NCI-H1048 (cell line): ENCODE data around the gene SSPN.
"Not testable (repeated sequence)": the region's sequence is repeated elsewhere in the genome, so short reads cannot be mapped to it uniquely, and the experiment has no call there.

Experiments
- DNase-seq: peaks from one replicate; lab custom pipeline; 2025; lab: John Stamatoyannopoulos, UW

SSPN gene

DNA sequence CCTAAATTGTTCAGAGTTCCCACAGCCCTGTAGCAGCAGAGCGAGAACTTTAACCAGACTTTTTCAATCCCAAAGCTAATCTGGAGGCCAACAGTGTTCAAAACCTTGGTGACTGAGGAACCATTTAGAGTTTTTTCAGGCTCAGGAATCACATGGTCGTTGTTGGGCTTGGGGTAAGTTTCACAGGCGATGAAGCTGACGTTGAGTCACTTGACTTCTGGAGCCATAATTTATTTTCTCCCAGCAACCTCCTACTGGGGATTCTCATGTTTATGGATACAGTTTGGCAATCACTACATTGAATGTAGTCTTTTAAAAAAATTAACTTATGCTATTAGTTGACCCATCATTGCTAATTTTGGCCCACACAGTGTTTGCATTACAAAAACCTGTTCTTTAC is 34.5 kb downstream of the SSPN start:
- no peak for DNase-seq

- no peak for DNase-seq
Observed at GRCh38 chr12:26231470-26231869, 36.1 kb downstream of the SSPN start.

DNA sequence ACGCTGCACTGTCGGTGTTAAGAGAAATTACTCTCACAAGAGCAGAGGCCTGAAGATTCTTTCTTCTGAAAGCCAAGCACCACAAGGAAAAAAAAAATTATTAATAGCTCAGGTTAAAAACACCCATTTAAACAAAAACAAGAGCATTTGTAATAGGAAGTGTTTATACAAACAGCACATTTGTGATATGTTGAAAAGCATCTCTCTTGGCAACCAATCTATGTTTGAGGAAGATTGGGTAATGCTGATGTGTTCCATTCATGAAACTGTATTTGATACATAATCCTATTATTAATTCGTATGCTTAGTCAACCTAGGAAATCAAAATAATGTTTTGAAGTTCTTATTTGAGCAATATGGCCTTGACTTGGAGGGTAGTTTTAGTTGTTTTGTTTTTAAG is 36.5 kb downstream of the SSPN start:
- no peak for DNase-seq

GRCh38 chr12:26233631-26234030 is 38.3 kb downstream of the SSPN start:
- DNase-seq: no peak

DNA sequence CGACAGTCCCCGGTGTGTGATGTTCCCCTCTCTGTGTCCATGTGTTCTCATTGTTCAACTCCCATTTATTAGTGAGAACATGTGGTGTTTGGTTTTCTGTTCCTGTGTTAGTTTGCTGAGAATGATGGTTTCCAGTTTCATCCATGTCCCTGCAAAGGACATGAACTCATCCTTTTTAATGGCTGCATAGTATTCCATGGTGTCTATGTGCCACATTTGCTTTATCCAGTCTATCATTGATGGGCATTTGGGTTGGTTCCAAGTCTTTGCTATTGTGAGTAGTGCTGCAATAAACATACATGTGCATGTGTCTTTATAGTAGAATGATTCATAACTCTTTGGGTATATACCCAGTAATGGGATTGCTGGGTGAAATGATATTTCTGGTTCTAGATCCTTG is 40.1 kb downstream of the SSPN start:
- DNase-seq: not testable (repeated sequence)

GRCh38 chr12:26238341-26239121 is 43.2 kb downstream of the SSPN start:
- no peak for DNase-seq

DNA sequence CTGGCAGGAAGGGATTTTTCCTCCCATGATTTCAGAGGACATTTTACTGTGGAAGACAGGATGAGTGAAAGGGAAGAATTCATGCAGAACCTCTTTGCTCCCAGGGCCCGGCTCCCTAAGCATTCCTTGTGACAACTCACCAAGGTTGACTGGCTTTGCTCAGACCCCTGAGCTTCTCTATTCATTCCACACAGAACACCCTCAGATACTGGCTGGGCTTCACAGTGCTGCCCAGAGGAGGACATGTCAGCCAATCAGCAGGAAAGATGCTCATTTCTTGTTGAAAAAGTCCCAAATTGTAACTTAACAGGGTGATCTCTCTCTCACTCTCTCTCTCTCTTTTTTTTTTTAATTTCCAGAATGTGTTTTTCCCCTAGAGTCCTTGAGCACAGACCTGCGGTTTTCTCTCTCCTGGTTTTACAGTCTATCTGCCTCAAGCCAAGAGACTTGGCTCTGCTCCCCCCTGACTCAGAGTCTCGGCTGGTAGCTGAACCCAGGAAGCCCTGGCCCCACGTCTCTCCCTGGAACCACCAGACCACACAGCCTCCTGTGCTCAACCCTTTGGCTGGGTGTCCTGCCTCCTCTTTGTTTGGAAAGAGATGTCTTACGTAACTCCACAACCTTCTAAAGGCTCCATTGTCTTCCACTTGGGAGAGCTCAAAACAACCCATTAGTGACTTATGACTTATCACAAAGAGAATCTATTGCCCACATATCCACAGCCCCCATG is 43.9 kb downstream of the SSPN start:
- no peak for DNase-seq

GRCh38 chr12:26239852-26240815 is 44.8 kb downstream of the SSPN start:
- no peak for DNase-seq

- no peak for DNase-seq
Observed at GRCh38 chr12:26241080-26241479, 45.7 kb downstream of the SSPN start.

DNA sequence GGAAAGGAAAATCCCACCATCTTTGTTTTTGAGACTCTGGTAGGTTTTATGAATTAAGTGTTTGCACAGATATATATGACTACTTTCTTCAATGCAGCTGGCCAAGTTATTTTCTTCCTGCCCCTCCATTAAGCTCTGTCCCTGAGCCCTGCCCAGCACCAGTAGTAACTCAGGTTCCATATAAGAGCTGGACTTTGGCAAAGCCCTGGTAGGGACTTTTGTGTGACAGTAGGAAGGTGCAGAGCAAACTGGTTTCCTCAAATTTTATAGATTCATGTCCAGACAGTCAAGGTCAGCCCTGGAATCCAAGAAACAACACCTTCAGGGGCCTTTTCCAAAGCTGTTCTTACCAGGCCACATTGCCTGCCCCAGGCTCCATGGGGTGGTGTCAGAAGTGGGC is 47.3 kb downstream of the SSPN start:
- no peak for DNase-seq

- DNase-seq: no peak
Observed at GRCh38 chr12:26244503-26244902, 49.1 kb downstream of the SSPN start.

GRCh38 chr12:26245175-26245942 is 50.0 kb downstream of the SSPN start:
- DNase-seq: no peak

- DNase-seq: no peak
Observed at GRCh38 chr12:26246483-26247164, 51.3 kb downstream of the SSPN start.

- DNase-seq: no peak
Observed at GRCh38 chr12:26247873-26248272, 52.5 kb downstream of the SSPN start.

DNA sequence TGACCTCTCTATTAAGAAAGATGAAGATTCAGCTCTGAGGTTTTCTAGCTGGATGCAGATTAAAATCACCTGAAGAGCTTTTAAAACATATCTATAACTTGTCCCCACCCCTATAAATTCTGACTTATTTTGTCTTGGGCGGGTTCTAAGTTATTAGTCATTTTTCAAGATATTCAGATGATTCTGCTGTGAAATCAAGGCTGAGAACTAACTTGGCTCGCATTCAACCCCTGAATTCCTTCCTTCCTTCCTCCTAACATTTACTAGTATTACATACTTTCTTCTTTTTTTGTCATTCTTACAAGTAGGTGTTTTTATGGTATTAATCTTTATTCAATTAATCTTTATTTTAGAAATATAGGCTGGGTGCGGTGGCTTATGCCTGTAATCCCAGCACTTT is 55.4 kb downstream of the SSPN start:
- no peak for DNase-seq

DNA sequence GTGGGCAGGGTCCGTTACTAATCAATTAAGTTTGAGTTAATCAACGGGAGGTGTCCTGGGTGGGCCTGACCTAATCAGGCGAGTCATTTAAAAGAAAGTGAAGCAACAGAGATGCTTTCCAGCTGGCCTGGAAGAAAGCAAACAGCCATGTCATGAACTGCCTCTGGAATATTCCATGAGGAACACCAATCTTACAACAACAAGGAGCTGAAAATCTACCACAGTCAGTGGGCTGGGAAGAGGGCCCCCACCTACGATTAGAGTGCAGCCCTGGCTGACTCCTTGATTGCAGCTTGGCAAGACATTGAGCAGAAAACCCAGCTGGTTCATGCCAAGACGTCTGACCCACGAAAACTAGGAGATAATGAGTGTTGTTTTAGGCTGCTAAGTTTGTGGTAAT is 56.2 kb downstream of the SSPN start:
- DNase-seq: no peak

GRCh38 chr12:26252946-26253345 is 57.6 kb downstream of the SSPN start:
- DNase-seq: no peak

- DNase-seq: no peak
Observed at GRCh38 chr12:26255893-26256645, 60.7 kb downstream of the SSPN start.

DNA sequence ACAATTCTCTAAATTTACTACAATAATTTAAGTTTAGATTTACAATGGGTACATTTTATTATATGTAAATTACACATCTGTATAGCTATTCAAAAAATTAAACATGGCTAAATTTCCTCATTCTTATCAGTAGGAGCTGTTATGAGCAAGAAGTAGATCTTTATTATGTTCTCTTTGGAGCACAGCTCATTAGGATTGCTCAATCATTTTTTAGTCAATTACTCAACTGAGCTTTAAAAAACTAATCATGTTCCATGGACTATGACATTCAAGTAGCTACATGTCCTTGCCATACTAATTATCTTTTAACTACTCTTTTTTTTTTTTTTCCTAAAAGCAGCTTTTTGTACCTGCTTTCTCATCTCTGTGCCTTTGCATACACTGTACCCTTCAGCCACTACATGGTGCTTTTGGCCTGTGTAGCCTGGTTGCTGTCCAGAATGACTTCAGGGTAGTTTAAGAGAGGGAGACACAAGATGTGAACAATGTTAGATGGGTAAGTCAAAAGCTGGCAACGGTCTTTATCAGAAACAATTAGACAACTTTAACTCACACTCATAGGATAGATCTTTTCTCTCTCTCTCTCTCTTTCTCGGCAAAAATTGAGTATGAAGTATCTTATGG is 69.0 kb downstream of the SSPN start:
- no peak for DNase-seq

- no peak for DNase-seq
Observed at GRCh38 chr12:26265606-26266005, 70.2 kb downstream of the SSPN start.
